Nephron progenitor cell (in vitro differentiated cells): Measurements from ENCODE around the gene TRIP10.

Experiments used
- DNase-seq: peaks from one replicate; pipeline ENCODE4 v3.0.0; 2021
- H3K27ac Mint-ChIP-seq: 2 replicates; pipeline ENCODE4 v1.8.0; 2021; ENCODE audit warnings: mild to moderate bottlenecking, moderate library complexity, mixed read lengths
- H3K27me3 Mint-ChIP-seq: 2 replicates; pipeline ENCODE4 v1.8.0; 2021; ENCODE audit warnings: mild to moderate bottlenecking, low read depth, mixed read lengths; ENCODE audit not compliant: poor library complexity
- H3K36me3 Mint-ChIP-seq: 2 replicates; pipeline ENCODE4 v1.8.0; 2021; ENCODE audit warnings: low read depth, mixed read lengths
- H3K4me1 Mint-ChIP-seq: 2 replicates; pipeline ENCODE4 v1.8.0; 2021; ENCODE audit warnings: mixed read lengths
- H3K4me3 Mint-ChIP-seq: 2 replicates; pipeline ENCODE4 v1.8.0; 2021; ENCODE audit warnings: mild to moderate bottlenecking, moderate library complexity, mixed read lengths
- H3K9me3 Mint-ChIP-seq: 2 replicates; pipeline ENCODE4 v1.8.0; 2021; ENCODE audit warnings: mild to moderate bottlenecking, moderate library complexity, mixed read lengths
- TF ChIP-seq, protein P1 (sequence below): fragments of 200-600 bp; sonication (generic); IDR thresholded peaks from 2 replicates; pipeline ENCODE4 v1.5.0; 2021; ENCODE audit warnings: antibody characterized with exemption

The TRIP10 gene

DNA sequence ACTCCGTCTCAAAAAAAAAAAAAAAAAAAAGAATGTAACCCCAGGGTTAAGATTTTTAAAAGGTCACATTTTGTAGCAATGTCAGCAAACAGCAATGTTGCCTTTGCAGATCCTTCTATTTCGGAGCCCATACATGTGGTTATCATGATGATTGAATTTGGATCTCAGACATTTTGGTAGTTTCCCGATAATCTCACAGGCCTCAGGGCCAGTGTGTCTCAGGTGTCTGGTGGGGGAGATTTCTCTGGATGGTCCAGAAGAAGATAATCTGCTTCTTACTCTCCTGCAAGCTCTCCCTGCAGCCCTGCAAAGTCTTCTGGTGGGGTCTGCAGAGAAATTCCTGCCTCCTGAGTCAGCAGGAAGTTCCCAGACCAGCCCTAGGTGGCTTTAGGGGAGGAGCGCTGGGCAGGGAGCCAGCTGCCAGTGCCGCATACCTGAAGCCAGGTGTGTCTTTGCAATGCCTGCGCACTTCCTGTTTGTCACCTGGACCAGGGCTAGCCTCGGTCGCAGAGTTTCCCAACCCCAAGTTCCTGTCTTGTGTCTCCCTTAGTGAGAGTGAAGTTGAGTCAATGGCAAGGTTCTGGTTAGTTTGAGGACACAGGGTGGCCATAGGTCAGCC lies 26.4 kb downstream of the TRIP10 start:
- no peak overlapping the region for H3K27ac Mint-ChIP-seq
- H3K27me3 Mint-ChIP-seq, result peaks cover 50% of the 10 kb centered on the region
- no peaks in the 10 kb centered on the region for H3K9me3 Mint-ChIP-seq
- DNase-seq, result no peak
- H3K4me3 Mint-ChIP-seq, result peak overlapping the region; percentile 72
- TF ChIP-seq, protein P1, sequence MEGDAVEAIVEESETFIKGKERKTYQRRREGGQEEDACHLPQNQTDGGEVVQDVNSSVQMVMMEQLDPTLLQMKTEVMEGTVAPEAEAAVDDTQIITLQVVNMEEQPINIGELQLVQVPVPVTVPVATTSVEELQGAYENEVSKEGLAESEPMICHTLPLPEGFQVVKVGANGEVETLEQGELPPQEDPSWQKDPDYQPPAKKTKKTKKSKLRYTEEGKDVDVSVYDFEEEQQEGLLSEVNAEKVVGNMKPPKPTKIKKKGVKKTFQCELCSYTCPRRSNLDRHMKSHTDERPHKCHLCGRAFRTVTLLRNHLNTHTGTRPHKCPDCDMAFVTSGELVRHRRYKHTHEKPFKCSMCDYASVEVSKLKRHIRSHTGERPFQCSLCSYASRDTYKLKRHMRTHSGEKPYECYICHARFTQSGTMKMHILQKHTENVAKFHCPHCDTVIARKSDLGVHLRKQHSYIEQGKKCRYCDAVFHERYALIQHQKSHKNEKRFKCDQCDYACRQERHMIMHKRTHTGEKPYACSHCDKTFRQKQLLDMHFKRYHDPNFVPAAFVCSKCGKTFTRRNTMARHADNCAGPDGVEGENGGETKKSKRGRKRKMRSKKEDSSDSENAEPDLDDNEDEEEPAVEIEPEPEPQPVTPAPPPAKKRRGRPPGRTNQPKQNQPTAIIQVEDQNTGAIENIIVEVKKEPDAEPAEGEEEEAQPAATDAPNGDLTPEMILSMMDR, result no peak
- H3K36me3 Mint-ChIP-seq, result no peaks in the 10 kb centered on the region
- H3K4me1 Mint-ChIP-seq, result peaks cover 16% of the 10 kb centered on the region

DNA sequence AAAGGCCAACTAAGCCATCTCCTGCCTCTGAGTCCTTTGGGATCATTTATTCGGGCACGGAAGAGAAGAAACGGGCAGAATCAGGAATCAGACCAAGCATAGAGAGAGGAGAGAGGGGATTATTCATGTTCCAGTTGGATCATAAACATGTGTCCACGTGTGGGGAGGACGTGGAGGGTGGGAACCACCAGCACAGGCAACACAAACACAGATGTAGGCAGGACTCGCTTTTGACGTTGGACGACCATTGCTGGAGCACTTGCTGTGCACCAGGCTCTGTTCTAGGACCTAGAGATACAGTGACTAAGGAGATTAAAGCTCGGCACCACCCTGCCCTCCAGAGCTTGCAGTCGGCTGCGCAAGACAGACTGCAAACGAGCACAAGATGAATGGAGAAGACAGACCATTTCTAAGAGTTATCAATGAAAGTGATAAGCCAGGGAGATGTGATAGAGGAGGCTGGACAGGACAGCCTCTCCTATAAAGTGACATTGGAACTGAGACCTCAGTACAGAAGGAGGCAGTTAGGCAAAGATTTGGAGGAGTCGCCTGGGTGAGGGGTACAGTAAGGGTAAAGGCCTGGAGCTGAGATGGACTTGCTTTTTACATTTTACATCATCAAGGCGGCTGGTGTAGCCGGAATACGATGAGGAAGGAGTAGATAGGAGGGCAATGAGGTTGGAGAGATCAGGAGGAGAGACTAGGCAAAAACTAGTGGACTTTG lies 27.0 kb downstream of the TRIP10 start:
- TF ChIP-seq, protein P1, result no peak
- Mint-ChIP-seq H3K36me3 (no peaks in the 10 kb centered on the region), H3K4me1 (peaks cover 16% of the 10 kb centered on the region), H3K27ac (no peak overlapping the region), H3K4me3 (peak overlapping the region; percentile 72), H3K27me3 (peaks cover 50% of the 10 kb centered on the region), H3K9me3 (no peaks in the 10 kb centered on the region)
- no peak for DNase-seq

DNA sequence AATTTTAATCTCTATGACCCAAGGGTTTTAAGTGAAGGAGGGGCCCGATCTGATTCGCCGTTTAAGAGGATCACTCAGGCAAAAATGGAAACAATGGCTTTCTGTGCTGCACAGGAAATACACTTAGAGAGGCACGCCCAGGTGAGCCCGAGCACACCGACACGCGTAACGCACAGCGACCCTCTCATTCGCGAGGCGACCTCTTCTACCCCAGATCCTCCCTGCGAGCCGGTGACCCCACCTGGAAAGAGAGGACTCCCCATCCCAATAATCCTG lies 27.5 kb downstream of the TRIP10 start:
- peaks cover 51% of the 10 kb centered on the region for H3K27me3 Mint-ChIP-seq
- DNase-seq, result no peak
- peaks cover 16% of the 10 kb centered on the region for H3K4me1 Mint-ChIP-seq
- H3K27ac Mint-ChIP-seq, result no peak overlapping the region
- no peaks in the 10 kb centered on the region for H3K36me3 Mint-ChIP-seq
- H3K9me3 Mint-ChIP-seq, result peaks cover 4% of the 10 kb centered on the region
- TF ChIP-seq, protein P1, result no peak
- peak overlapping the region; percentile 72 for H3K4me3 Mint-ChIP-seq

DNA sequence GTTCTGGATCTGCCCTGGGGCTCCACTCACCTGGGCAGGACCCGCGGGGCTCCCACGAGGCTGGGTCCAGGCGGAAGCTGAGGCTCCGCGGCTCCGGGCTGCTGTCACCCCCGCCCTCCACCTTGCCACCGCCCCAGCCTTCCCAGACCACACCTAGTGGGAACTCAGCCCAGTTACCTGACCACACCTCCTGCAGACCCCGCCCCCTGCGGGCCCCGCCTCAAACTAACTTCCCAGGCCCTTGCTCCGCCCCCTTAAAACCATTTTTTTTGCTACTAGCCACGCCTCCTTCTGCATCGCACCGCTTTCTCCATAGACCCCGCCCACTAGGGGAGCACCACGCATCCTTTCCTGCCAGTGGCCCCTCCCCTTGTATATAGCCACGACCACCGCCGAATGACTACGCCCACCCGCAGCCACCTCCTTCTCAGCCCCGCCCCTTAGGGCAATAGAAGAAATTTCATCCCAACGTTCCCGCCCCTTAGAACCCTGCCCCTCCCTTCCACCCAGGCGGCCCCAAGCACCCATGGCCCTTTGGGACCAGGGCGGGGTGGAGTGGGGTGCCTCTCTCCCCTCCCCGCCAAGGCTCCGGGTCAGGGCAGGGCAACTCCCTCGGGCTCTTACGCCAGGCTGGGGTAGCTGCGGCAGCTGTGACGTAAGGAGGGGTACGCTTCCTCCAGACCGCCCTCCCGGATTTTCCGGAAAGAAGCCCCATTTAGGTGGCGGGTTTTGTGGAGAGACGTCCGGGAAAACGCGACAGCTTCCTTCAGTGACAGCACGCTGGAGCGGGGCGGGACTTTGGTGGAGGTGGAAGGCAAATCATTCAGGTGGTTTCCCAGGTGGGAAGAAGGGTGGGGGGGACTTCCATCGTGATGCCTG lies 28.1 kb downstream of the TRIP10 start, which contains the start of gene SH2D3A:
Gene SH2D3A (minus strand): TSS at position 79 of the 879 bp plus-strand sequence. CDS start 3,687 bp downstream, outside the sequence.
- H3K4me3 Mint-ChIP-seq, result peak within 1 kb of the TSS; percentile 72
- no peaks in the 10 kb centered on the region for H3K36me3 Mint-ChIP-seq
- H3K9me3 Mint-ChIP-seq, result peaks cover 4% of the 10 kb centered on the region
- H3K4me1 Mint-ChIP-seq, result peaks cover 16% of the 10 kb centered on the region
- H3K27ac Mint-ChIP-seq, result no peak within 1 kb of the TSS
- peak; percentile 76 for DNase-seq
- peaks cover 54% of the 10 kb centered on the region for H3K27me3 Mint-ChIP-seq
- TF ChIP-seq, protein P1, result no peak

DNA sequence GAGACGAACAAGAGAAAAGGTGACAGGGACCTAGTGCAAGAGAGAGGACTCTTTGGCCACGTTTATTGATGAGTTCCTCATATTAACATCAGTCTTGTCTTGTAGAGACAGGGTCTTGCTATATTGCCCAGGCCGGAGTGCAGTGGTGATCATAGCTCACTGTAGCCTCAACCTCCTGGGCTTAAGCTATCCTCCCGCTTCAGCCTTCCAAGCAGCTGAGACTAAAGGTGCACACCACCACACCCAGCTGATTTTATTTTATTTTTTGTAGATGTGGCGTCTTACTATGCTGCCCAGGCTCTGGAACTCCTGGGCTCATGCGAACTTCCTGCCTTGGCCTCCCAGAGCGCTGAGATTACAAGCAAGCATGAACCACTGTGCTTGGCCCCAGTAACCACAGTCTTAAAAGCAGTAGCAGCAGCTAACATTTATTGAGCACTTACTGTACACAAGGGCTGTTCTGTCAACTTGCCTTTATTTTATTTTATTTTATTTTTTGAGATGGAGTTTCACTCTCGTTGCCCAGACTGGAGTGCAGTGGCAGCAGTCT lies 28.8 kb downstream of the TRIP10 start:
- TF ChIP-seq, protein P1, result no peak
- no peak overlapping the region for H3K27ac Mint-ChIP-seq
- H3K4me3 Mint-ChIP-seq, result no peak overlapping the region

More for the DNA sequence above, 28.8 kb downstream of the TRIP10 start:
- H3K27me3 Mint-ChIP-seq, result peaks cover 54% of the 10 kb centered on the region
- peaks cover 4% of the 10 kb centered on the region for H3K9me3 Mint-ChIP-seq
- no peak for DNase-seq
- peaks cover 16% of the 10 kb centered on the region for H3K4me1 Mint-ChIP-seq
- H3K36me3 Mint-ChIP-seq, result no peaks in the 10 kb centered on the region
